Endometrial microvascular endothelial cells (primary cell): ENCODE data around the gene ZNF324. TPM values are rescaled to one million over a fixed set of nuclear protein-coding genes. Genes with fewer than 3 reads are reported as not detected.
"Not testable (repeated sequence)": the region's sequence is repeated elsewhere in the genome, so short reads cannot be mapped to it uniquely, and the experiment has no call there.

Source experiments
- in situ Hi-C: cut with HindIII; loops from 2 replicates; pipeline ENCODE4 v1.10.0; 2017; ENCODE audit warnings: low sequenced_read_pairs, low pct_unique_long_range_greater_than_20kb; ENCODE audit errors: inconsistent ontology term
- total RNA-seq: library from RNA; depleted of rRNA; stranded (reverse); fragments of >200 nt; gene quantifications from one replicate; pipeline ENCODE4 v1.2.3, GENCODE V29; 2015; ENCODE audit errors: inconsistent ontology term

Gene ZNF324
- total RNA-seq, 1 donor from 2014 or later = 7.5 TPM

DNA sequence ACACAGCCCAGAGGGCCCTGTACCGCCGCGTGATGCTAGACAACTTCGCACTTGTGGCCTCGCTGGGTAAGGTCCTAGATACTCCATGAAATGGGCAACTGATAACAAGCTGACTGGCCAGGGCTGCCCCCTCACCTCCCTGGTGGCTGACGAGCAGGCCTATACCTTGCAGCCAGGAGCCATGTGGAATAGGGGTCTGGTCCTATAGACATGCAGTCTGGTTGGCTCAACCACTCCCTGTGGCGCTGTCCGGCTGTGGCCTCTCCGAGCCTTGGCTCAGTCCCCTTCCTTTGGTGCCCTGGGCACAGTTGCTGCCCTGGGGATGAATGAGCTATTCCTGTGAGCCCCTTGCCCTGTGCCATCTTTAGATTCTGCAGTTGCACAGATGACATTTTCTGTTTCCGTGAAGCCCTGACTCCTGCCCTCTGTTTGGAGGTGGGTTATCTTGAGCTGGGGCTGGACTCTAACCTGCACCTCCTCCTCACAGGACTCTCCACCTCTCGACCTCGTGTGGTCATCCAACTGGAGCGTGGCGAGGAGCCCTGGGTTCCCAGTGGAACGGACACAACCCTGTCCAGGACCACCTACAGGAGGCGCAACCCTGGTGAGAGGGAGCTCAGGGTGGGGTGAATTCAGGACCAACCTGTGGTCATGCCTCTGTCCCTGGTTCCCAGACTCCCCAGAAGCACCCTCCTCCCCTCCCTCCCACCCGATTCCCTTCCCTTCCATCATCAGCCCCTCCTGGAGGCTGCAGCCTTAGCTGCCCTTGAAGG, 2.5 kb downstream of the ZNF324 start:
- in situ Hi-C loops = no loop called here

DNA sequence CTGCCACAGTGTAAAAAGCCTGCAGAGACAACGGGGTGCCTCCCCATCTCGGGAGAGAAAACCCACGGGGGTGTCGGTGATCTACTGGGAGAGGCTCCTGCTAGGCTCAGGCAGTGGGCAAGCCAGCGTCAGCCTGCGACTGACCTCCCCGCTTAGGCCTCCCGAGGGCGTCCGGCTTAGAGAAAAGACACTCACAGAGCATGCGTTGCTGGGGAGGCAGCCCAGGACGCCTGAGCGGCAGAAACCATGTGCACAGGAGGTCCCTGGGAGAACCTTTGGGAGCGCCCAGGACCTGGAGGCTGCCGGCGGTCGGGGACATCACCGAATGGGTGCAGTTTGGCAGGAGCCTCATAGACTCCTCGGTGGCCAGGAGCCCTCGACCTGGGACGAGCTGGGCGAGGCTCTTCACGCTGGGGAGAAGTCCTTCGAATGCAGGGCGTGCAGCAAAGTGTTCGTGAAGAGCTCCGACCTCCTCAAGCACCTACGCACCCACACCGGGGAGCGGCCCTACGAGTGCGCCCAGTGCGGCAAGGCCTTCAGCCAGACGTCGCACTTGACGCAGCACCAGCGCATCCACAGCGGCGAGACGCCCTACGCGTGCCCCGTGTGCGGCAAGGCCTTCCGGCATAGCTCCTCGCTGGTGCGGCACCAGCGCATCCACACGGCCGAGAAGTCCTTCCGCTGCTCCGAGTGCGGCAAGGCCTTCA, 4.1 kb downstream of the ZNF324 start:
- in situ Hi-C loops = not testable (repeated sequence)

DNA sequence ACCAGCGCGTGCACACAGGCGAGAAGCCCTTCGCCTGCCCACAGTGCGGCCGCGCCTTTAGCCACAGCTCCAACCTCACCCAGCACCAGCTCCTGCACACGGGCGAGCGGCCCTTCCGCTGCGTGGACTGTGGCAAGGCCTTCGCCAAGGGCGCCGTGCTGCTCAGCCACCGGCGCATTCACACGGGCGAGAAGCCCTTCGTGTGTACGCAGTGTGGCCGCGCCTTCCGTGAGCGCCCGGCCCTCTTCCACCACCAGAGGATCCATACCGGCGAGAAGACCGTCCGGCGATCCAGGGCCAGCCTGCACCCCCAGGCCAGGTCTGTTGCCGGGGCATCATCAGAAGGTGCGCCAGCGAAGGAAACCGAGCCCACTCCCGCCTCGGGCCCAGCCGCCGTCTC, 4.9 kb downstream of the ZNF324 start:
- in situ Hi-C loops = no loop called here

DNA sequence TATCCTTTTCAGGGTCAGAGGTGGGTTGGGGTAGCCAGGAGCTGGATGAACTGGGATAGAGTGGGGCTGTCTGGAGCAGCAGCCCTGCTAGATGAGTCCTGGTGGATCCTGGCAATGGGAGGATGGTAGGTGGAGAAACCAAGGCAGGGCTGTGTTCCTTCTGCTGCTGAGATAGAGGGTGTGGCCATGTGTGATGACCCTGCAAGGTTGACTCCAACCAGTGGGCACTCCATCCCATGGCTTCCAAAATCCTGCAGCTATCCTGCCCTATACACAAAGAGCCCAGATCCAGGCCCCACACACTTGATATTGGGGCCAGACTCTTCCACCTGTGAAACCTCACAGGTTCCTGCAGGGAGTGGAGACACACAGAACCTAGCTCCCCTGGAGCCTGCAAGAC, 6.9 kb downstream of the ZNF324 start:
- in situ Hi-C loops = no loop called here

DNA sequence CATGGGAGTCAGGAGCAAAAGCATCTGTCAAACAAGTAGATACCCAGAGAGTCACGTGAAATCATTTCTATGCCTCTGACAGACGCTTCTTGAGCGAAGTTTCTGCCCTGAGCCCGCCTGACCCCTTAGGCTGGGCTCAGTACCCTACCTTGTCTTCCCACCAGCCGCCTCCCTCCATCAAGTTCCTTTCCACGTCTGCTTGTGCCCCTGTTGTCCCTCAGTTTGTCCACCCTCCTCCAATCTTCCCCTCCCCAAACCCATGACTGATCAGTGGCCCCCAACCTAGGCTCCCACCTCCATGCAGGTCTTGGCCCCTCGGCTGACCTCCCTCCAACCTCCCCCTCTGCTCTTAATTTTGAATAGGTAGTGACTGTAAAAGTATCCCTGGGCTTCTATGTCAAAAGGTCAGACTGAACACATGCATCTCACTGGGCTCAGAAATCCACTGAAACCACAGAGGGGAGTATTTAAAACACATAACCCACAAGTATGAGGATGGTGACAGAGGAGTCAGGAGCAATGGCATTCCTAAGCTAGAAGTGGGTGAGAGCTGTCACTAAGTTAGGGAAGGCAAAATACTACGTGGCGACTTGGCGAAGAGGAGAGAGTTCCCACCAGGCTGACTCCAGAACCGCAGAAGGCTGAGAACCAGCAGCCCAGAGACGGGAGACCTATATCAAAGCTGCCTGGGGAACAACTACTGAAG, 7.6 kb downstream of the ZNF324 start:
- in situ Hi-C loops = no loop called here

DNA sequence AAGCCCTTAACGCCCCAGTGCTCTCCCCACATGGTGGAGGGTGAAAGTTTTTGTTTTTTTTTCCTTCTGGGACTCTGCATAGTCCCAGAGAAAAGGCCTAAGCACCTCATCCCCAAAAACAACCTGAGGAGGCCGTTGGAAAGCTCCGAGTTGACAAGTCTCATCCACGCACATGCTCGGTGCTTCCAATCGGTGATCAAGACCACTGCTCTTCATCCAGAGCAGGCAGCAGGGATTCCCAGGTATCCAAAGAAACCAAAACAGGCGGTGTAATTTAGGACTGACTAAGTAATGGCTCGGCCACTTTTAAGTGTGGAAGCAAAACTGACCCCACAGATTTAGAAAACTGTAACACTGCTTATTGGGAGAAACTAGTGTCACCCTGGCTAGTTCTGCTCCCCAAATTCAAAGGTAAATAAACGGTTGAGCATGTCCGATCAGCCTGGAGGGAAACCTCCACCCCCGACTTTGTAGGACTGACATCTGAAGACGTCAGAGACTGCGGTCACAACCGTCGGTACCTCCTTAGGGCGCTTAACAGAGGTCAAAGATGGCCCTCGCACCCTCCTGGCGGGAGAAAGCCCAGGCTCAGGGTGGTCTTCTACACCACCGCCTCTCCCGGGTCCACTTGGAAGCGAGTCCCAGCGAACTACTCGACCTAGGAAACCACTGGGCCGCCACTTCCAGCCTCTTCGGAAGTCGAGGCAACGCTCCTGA, 8.3 kb downstream of the ZNF324 start:
- in situ Hi-C loops = no loop called here

DNA sequence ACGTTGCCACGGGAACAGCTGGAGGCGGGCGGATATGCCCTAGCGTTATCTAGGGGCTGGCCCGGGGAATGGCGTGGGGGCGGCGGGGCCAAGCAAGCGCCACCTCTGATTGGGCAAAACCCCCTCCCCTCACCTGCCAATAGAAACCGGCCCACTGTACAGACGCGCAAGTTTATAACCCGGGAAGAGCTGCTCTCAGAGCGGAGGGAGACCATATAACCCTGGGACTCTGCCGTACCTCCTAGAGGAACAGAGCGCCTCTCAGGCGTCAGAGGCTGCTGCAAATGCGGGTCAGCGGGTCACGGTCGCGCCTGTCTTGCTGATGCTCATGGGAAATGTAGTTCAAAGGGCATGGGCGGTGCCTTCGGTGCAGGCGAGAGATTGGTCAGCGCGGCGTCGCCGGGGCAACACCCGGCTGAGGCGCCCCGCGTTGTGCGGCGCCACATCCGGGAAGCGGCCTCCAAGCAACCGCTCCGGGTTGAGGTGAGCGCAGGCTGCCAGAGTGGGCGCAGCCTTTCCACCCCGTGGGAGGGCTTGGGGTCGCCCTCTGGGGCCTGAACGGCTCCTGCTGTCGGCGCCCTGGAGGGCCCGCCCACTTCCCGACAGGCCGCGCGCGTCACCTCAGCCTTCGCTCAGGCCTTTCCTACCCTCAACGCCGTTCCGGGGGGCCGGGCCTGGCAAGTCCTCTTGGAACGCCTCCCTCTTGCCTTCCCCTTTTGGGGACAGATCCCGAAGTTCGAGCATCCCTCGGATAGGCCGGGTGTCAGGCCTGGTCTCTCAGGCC, 9.0 kb downstream of the ZNF324 start, which contains the start of gene ZNF446:
TSS of gene ZNF446 (plus strand) at position 639 of the 784 bp plus-strand sequence. CDS start 867 bp downstream, outside the sequence.
- in situ Hi-C loops = no loop called here

DNA sequence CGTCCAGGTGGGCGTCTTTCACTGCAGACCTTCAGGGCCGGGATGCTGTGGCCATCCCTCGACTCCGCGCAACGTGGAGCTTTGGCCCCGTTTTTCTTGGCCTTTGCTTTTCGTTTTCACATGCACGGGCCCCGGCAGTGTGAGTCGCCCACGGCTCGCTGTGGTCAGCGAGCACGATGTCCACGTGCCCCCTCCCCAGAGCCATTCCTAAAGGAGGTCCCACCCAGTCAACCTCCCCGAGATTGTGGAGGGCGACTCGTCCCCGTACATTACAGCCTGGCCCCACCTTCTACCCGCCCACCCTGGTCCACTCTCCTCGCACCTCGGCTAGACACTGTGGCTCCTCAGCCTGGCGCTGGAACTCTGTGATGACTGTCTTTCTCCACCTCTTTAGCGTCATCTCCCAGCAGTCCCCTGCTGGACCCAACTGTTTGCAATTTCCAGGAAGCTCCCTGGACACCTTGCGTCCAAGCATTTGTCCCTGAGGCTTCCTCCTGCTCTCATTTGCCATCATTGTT, 9.7 kb downstream of the ZNF324 start:
- in situ Hi-C loops = no loop called here

DNA sequence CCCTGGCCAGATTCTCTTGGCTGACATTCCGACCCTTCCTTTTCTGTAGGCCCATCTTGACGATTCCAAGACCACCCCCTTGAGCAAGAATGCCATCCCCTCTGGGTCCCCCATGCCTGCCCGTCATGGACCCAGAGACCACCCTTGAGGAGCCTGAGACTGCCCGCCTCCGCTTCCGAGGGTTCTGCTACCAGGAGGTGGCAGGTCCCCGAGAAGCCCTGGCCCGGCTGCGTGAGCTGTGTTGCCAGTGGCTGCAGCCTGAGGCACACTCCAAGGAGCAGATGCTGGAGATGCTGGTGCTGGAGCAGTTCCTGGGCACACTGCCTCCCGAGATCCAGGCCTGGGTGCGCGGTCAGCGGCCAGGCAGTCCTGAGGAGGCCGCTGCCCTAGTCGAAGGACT, 10.2 kb downstream of the ZNF324 start:
- in situ Hi-C loops = no loop called here

DNA sequence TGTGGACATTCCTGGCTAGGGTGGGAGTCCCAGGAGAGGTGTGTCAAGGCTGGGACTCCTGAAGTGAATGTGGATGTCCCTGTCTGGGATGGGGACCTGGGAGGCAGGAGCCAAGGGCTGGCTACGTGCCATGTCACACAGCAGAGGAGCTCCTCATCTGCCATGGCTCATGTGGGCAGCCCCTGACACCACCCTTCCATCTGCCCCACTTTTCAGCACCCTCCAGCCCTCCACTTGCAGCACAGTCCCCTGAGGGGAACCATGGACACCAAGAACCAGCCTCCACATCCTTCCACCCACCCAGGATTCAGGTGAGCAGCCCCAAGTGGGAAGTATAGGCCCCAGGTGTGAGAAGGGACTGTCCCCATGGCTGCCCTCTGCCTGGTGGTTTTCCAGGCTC, 11.0 kb downstream of the ZNF324 start:
- in situ Hi-C loops = no loop called here

DNA sequence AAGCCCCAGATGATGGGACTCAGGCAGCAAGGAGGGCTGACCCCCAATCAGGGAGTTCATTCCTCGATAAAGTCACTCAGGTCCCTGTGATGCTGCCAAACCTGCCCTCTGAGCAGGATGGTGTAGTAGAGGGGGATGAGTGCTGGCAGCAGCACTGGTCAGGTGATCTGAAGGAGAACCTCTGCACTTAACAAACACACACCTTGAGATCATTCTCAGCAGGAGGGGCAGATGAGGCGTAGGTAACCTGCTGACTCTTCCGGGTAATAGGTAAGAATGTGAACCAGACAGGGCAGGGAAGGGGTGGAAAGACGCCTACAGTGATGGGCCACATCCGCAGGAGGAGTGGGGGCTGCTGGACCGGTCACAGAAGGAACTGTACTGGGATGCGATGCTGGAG, 12.4 kb downstream of the ZNF324 start:
- in situ Hi-C loops = no loop called here

DNA sequence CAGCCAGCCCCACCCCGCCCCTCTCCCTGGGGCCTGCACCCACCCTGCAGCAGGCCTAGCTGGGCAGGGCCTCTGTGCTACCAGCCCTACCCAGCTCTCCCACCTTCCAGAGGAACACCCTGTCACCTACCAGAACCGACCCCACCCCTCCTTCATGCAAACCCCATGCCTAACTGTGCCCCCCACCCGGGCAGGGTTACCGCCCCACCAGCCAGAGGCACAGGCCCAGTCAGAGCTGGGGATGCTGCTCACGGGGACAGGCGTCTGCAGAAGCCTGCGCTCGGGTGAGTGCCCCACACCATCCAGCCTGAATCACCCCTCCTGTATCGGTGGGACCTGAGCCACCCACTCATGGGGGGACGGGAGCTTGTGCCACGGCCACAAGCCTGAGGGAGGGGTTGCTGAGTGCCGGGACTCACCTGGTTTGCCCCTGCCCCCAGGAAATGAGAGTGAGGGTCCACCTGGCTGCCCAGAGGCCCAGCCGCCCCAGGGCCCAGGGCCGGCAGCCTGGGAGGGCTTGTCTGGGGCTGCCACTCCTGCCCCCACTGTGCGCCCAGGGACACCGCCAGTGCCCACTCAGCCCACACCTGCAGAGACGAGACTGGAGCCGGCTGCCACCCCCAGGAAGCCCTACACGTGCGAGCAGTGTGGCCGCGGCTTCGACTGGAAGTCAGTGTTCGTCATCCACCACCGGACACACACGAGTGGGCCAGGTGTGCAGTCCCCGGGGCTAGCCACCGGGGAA, 13.0 kb downstream of the ZNF324 start:
- in situ Hi-C loops = no loop called here

DNA sequence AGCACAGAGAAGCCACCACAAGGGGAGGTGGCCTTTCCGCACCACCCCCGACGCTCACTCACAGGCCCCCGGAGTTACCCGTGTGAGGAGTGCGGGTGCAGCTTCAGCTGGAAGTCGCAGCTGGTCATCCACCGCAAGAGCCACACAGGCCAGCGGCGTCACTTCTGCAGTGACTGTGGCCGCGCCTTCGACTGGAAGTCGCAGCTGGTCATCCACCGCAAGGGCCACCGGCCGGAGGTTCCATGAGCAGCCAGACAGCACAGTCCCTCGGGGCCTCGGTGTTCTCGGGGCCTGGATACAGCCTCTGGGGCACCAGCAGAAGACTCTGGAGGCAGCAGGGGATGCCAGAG, 13.6 kb downstream of the ZNF324 start:
- in situ Hi-C loops = no loop called here

DNA sequence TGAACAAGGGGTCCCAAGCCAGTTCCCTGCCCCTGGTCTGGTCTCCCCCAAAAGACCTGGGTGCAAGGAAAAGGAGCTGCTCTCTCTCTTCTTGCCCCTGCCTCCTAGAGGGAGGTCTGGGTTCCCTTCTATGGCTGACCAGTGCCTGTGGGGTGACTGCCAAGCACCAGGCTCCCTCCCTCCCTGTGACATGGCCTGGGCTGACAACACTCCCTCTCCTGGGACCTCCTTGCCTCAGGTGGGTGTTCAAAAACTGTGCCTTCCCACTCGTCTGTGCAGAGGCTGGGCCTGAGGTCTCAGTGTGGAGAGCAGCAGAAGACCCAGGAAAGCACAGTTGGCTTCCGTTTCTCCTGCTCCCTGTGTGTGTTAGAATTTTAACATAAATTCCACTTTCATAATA, 14.0 kb downstream of the ZNF324 start:
- in situ Hi-C loops = no loop called here

DNA sequence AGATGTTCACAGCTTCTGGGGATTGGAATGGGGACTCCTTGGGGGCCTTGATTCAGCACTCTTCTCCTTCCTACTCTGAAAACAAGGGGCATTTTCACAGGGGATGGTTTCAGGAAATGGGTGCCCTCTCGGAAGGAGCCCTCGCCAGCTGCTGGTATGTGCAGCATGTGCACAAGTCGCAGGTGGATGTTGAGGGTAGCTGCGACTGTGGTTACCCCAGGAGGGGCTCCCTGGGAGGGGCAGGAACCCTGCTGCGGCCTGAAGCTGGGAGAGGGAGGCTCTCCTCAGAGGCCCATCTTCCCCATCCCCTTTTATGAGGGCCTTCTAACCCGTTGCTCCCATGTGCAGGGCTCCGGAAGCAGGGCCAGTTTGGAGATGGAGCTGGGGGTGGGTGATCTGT, 15.5 kb downstream of the ZNF324 start:
- in situ Hi-C loops = no loop called here

DNA sequence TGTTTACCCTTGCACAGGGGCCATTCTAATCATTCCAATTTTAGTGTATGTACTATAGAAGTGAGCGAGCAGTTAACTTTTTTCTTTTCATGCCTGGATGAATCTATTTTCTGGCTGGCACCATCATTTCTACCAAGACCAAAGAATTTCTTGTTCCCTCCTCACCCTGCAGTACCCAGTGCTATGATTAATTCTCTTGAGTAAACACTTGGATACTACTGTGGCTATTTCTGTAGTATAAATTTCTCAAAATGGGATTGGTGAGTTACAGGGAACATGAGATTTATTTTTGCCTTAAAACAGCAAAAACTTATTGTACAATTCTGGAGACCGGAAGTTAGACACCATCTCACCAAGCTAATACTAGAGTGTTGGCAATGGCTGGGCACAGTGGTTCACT, 16.9 kb downstream of the ZNF324 start:
- in situ Hi-C loops = no loop called here

DNA sequence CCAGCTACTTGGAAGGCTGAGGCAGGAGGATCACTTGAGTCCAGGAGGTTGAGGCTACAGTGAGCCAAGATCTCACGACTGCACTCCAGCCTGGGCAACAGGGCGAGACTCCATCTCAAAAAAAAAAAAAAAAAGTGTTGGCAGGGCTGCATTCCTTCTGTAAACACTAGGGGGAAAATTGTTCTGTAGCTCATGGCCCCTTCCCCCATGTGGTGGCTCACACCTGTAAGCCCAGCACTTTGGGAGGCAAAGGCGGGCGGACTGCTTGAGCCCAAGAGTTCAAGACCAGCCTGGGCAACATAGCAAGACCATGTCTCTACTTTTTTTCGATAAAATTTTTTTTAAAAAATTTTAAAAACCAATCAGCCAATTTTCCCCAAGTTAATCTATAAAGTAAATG, 17.5 kb downstream of the ZNF324 start:
- in situ Hi-C loops = not testable (repeated sequence)

DNA sequence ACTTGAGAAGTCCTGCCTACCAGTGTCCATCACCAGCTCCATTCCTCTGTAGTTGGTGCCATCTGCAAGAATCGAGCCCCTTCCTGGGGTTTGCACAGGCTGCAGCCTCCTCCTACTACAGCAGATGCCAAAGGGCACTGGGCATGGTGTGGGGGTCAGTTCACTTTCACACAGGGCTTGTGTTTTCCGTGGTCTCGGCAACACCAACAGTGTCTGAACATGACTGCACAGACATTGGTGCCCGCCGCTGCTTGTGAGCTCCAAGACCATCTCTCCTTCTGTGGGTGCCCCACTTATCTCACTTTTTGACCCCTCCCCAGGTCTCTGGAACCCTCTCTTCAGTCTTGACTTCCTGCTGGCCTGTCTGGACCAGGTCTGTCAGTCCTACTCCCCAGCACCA, 24.5 kb downstream of the ZNF324 start:
- in situ Hi-C loops = no loop called here
